ENCODE measurements around the gene PPP1R13B. TPM values are rescaled to one million over a fixed set of nuclear protein-coding genes. Genes with fewer than 3 reads are reported as not detected.

The PPP1R13B gene
- total RNA-seq, 2 donors from 2014 or later = 15.6 to 17.5 TPM

- no peak for DNase-seq
- Mint-ChIP-seq H3K27me3 (ENCODE audit: insufficient read depth) (peaks cover 9% of the 10 kb centered on the region), H3K4me1 (no peaks in the 10 kb centered on the region), H3K9me3 (no peaks in the 10 kb centered on the region), H3K36me3 (ENCODE audit: low read depth) (no peaks in the 10 kb centered on the region), H3K4me3 (no peak overlapping the region), H3K27ac (no peak overlapping the region)
- Histone ChIP-seq H3K9me3 (ENCODE audit: control insufficient read depth, low read length) (no peaks in the 10 kb centered on the region), H3K27ac (ENCODE audit: low read depth, low read length) (no peak overlapping the region), H3K36me3 (ENCODE audit: control insufficient read depth, insufficient read depth, low read length) (no peaks in the 10 kb centered on the region), H3K27me3 (ENCODE audit: control insufficient read depth, insufficient read depth, low read length, poor library complexity, severe bottlenecking) (no peaks in the 10 kb centered on the region), H3K4me1 (ENCODE audit: control insufficient read depth, insufficient read depth, low read length) (no peaks in the 10 kb centered on the region), H3K9ac (ENCODE audit: extremely low read depth, low read length, poor library complexity, severe bottlenecking) (no peak overlapping the region), H3K4me3 (ENCODE audit: low read length) (no peak overlapping the region)
- WGBS, 2 experiments (ENCODE audit: insufficient coverage in 1 of 2, insufficient read length in 1 of 2) = 78 to 88% methylated on average over 1 of the region's 1 CpG
- TF ChIP-seq CTCF (conservative IDR thresholded peaks at IDR 0.05) = no peak
These were observed 7.8 kb downstream of the PPP1R13B start for GRCh38 chr14:103839579-103839978.

- no peak overlapping the region for H3K27ac Mint-ChIP-seq
These were observed 9.3 kb downstream of the PPP1R13B start for GRCh38 chr14:103838117-103838516.

GRCh38 chr14:103836976-103837725 lies 10.2 kb downstream of the PPP1R13B start:
- no peak for DNase-seq
- WGBS, 2 experiments (ENCODE audit: insufficient coverage in 1 of 2, insufficient read length in 1 of 2) = 89 to 90% methylated on average over 3 to 6 of the region's 6 CpGs
- no peaks in the 10 kb centered on the region for H3K36me3 Mint-ChIP-seq (ENCODE audit: low read depth)
- no peaks in the 10 kb centered on the region for H3K27me3 Mint-ChIP-seq (ENCODE audit: insufficient read depth)
- no peak overlapping the region for H3K9ac ChIP-seq (ENCODE audit: extremely low read depth, low read length, poor library complexity, severe bottlenecking)
- no peaks in the 10 kb centered on the region for H3K9me3 Mint-ChIP-seq
- no peak overlapping the region for H3K4me3 ChIP-seq (ENCODE audit: low read length)
- no peak overlapping the region for H3K27ac ChIP-seq (ENCODE audit: low read depth, low read length)
- no peaks in the 10 kb centered on the region for H3K27me3 ChIP-seq (ENCODE audit: control insufficient read depth, insufficient read depth, low read length, poor library complexity, severe bottlenecking)
- H3K27ac Mint-ChIP-seq = no peak overlapping the region
- H3K4me1 ChIP-seq (ENCODE audit: control insufficient read depth, insufficient read depth, low read length) = no peaks in the 10 kb centered on the region
- H3K4me1 Mint-ChIP-seq = no peaks in the 10 kb centered on the region
- no peak for TF ChIP-seq CTCF (conservative IDR thresholded peaks at IDR 0.05)
- H3K9me3 ChIP-seq (ENCODE audit: control insufficient read depth, low read length) = no peaks in the 10 kb centered on the region
- no peak overlapping the region for H3K4me3 Mint-ChIP-seq
- H3K36me3 ChIP-seq (ENCODE audit: control insufficient read depth, insufficient read depth, low read length) = no peaks in the 10 kb centered on the region

More at GRCh38 chr14:103838117-103838516, 9.3 kb downstream of the PPP1R13B start:
- no peaks in the 10 kb centered on the region for H3K27me3 ChIP-seq (ENCODE audit: control insufficient read depth, insufficient read depth, low read length, poor library complexity, severe bottlenecking)
- H3K4me1 ChIP-seq (ENCODE audit: control insufficient read depth, insufficient read depth, low read length) = no peaks in the 10 kb centered on the region
- no peaks in the 10 kb centered on the region for H3K9me3 Mint-ChIP-seq
- no peak for DNase-seq
- no peaks in the 10 kb centered on the region for H3K36me3 ChIP-seq (ENCODE audit: control insufficient read depth, insufficient read depth, low read length)
- H3K27me3 Mint-ChIP-seq (ENCODE audit: insufficient read depth) = no peaks in the 10 kb centered on the region
- 100% methylated on average over 1 of the region's 1 CpG; no CpG with 5 or more reads in 1 of the 2 experiments for WGBS, 2 experiments (ENCODE audit: insufficient coverage in 1 of 2, insufficient read length in 1 of 2)
- H3K27ac ChIP-seq (ENCODE audit: low read depth, low read length) = no peak overlapping the region
- no peaks in the 10 kb centered on the region for H3K4me1 Mint-ChIP-seq
- H3K4me3 Mint-ChIP-seq = no peak overlapping the region
- H3K36me3 Mint-ChIP-seq (ENCODE audit: low read depth) = no peaks in the 10 kb centered on the region
- no peak for TF ChIP-seq CTCF (conservative IDR thresholded peaks at IDR 0.05)
- no peaks in the 10 kb centered on the region for H3K9me3 ChIP-seq (ENCODE audit: control insufficient read depth, low read length)
- no peak overlapping the region for H3K9ac ChIP-seq (ENCODE audit: extremely low read depth, low read length, poor library complexity, severe bottlenecking)
- H3K4me3 ChIP-seq (ENCODE audit: low read length) = no peak overlapping the region
